Suprapubic skin (tissue), 4 donors: ENCODE measurements around the gene PSMG1. TPM values are rescaled to one million over a fixed set of nuclear protein-coding genes. Genes with fewer than 3 reads are reported as not detected.
"Not testable (repeated sequence)": the region's sequence is repeated elsewhere in the genome, so short reads cannot be mapped to it uniquely, and the experiment has no call there.

ENCODE experiments used
- DNase-seq, 2 donors: peaks; one replicate each; pipeline ENCODE4 v3.0.0-alpha.2; 2019; ENCODE audit warnings: low spot score in 2 of 2
- H3K27ac ChIP-seq: fragments of 200-600 bp; sonication (generic); one replicate; pipeline ENCODE4 v1.5.1; 2019
- H3K27me3 ChIP-seq: fragments of 200-600 bp; sonication (generic); one replicate; pipeline ENCODE4 v1.5.1; 2019
- H3K36me3 ChIP-seq: fragments of 200-600 bp; sonication (generic); one replicate; pipeline ENCODE4 v1.5.1; 2019
- H3K4me1 ChIP-seq: fragments of 200-600 bp; sonication (generic); one replicate; pipeline ENCODE4 v1.5.1; 2019
- H3K4me3 ChIP-seq: fragments of 200-600 bp; sonication (generic); one replicate; pipeline ENCODE4 v1.5.1; 2019; ENCODE audit warnings: mild to moderate bottlenecking
- H3K9me3 ChIP-seq: fragments of 200-600 bp; sonication (generic); one replicate; pipeline ENCODE4 v1.5.1; 2019
- CTCF ChIP-seq, 2 donors: fragments of 200-600 bp in 1 of 2; fragments of 450-650 bp in 1 of 2; sonication (generic) in 1 of 2; IDR thresholded peaks; one replicate each; pipeline ENCODE4 v1.5.1; 2016 to 2019; ENCODE audit warnings: antibody characterized with exemption in 2 of 2, mild to moderate bottlenecking in 1 of 2, moderate library complexity in 1 of 2
- EP300 ChIP-seq: sonication (generic); formaldehyde crosslinking; IDR thresholded peaks from one replicate; pipeline ENCODE4 v1.6.1; 2017; ENCODE audit warnings: antibody characterized with exemption
- POLR2A ChIP-seq, 2 donors: fragments of 450-650 bp; IDR thresholded peaks; one replicate each; pipeline ENCODE4 v1.6.1; 2017; ENCODE audit warnings: antibody characterized with exemption in 2 of 2, mild to moderate bottlenecking in 2 of 2, moderate library complexity in 2 of 2
- POLR2AphosphoS5 ChIP-seq, 3 donors: sonication (generic); formaldehyde crosslinking; IDR thresholded peaks; one replicate each; pipeline ENCODE4 v1.6.1; 2017; ENCODE audit warnings: antibody characterized with exemption in 3 of 3
- WGBS: methylation state at CpG from one replicate; pipeline ENCODE4 v1.1.5; 2018; 5-methylcytosine and 5-hydroxymethylcytosine counted together
- total RNA-seq, 4 donors: library from RNA; depleted of rRNA; stranded (reverse); fragments of >200 nt; gene quantifications; one replicate each; pipeline ENCODE4 v1.1.0, GENCODE V29; 2016

PSMG1 gene
- total RNA-seq, 4 donors from 2014 or later: 22.5 to 33.4 (median 28.1) TPM

GRCh38 chr21:39221282-39221996 lies 38.2 kb upstream of the PSMG1 start:
- H3K27me3 ChIP-seq: no peaks in the 10 kb centered on the region
- DNase-seq: no peak
- H3K36me3 ChIP-seq: peaks cover 51% of the 10 kb centered on the region
- H3K9me3 ChIP-seq: no peaks in the 10 kb centered on the region
- H3K27ac ChIP-seq: no peak overlapping the region
- H3K4me1 ChIP-seq: no peaks in the 10 kb centered on the region
- TF ChIP-seq POLR2A (IDR thresholded peaks at IDR 0.05): no peak
- TF ChIP-seq POLR2AphosphoS5 (IDR thresholded peaks at IDR 0.05): no peak
- no peak for TF ChIP-seq EP300
- TF ChIP-seq CTCF (IDR thresholded peaks at IDR 0.05): no peak
- 95% methylated on average over 7 of the region's 7 CpGs for WGBS
- no peak overlapping the region for H3K4me3 ChIP-seq

GRCh38 chr21:39220875-39221274 lies 37.6 kb upstream of the PSMG1 start:
- H3K9me3 ChIP-seq, H3K27ac ChIP-seq, H3K4me3 ChIP-seq, H3K4me1 ChIP-seq, H3K27me3 ChIP-seq, DNase-seq: not testable (repeated sequence)
- WGBS: 94% methylated on average over 2 of the region's 2 CpGs
- peaks cover 52% of the 10 kb centered on the region for H3K36me3 ChIP-seq

- peaks cover 60% of the 10 kb centered on the region for H3K36me3 ChIP-seq
Observed at GRCh38 chr21:39220150-39220549, 36.9 kb upstream of the PSMG1 start.

GRCh38 chr21:39218082-39218409 lies 34.8 kb upstream of the PSMG1 start:
- no peak for TF ChIP-seq CTCF (IDR thresholded peaks at IDR 0.05)
- TF ChIP-seq POLR2A (IDR thresholded peaks at IDR 0.05): no peak
- TF ChIP-seq POLR2AphosphoS5 (IDR thresholded peaks at IDR 0.05): no peak
- TF ChIP-seq EP300: no peak
- 98% methylated on average over 4 of the region's 4 CpGs for WGBS
- Histone ChIP-seq H3K27ac (no peak overlapping the region), H3K36me3 (peaks cover 60% of the 10 kb centered on the region), H3K27me3 (no peaks in the 10 kb centered on the region), H3K4me1 (no peaks in the 10 kb centered on the region), H3K9me3 (no peaks in the 10 kb centered on the region), H3K4me3 (no peak overlapping the region)
- DNase-seq: no peak

More at GRCh38 chr21:39220150-39220549, 36.9 kb upstream of the PSMG1 start:
- no peak for DNase-seq
- 88% methylated on average over 3 of the region's 3 CpGs for WGBS
- Histone ChIP-seq H3K9me3 (no peaks in the 10 kb centered on the region), H3K4me3 (no peak overlapping the region), H3K27me3 (no peaks in the 10 kb centered on the region), H3K4me1 (no peaks in the 10 kb centered on the region), H3K27ac (no peak overlapping the region)
- TF ChIP-seq CTCF (IDR thresholded peaks at IDR 0.05) (no peak), POLR2AphosphoS5 (IDR thresholded peaks at IDR 0.05) (no peak), EP300 (no peak), POLR2A (IDR thresholded peaks at IDR 0.05) (no peak)

- WGBS: 87% methylated on average over 3 of the region's 3 CpGs
- Histone ChIP-seq H3K36me3 (peaks cover 60% of the 10 kb centered on the region), H3K27me3 (no peaks in the 10 kb centered on the region), H3K9me3 (no peaks in the 10 kb centered on the region), H3K27ac (no peak overlapping the region), H3K4me3 (no peak overlapping the region), H3K4me1 (no peaks in the 10 kb centered on the region)
- TF ChIP-seq CTCF (IDR thresholded peaks at IDR 0.05) (no peak), POLR2A (IDR thresholded peaks at IDR 0.05) (no peak)
- no peak for DNase-seq
Observed at GRCh38 chr21:39217356-39218081, 34.3 kb upstream of the PSMG1 start.
